ENCODE data around the gene ST3GAL6. TPM values are rescaled to one million over a fixed set of nuclear protein-coding genes. Genes with fewer than 3 reads are reported as not detected.

The ST3GAL6 gene
- total and polyA plus RNA-seq, 2 donors (not counting 1 experiment from before 2014, with no cell fraction given), result 0.58 TPM; not detected in 1

DNA sequence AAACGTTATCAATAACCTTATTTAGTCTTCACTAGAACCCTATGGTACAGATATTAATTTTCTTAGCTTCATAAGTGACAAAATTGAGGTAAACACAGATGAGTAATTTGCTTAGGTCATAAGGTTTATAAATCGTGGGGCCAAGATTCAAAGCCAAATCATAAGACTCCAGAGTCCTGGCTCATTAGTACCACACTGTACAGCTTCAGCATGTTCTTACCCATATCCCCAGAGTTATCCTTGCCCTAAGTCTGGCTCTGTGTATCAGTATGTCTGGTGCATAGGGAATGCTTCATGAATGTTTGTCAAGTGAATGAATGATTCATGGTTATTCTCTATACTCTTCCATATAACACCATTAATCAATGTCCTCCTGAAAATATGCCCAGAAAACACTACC is 45.6 kb upstream of the ST3GAL6 start:
- no peak overlapping the region for H3K27ac ChIP-seq (ENCODE audit: low read length in 2 of 2)
- H3K4me3 Mint-ChIP-seq, result no peak overlapping the region
- CTCF ChIA-PET, result no interaction called here
- H3K27me3 ChIP-seq (replicated peaks in 1 of 4; ENCODE audit: control extremely low read depth in 1 of 4, control insufficient read depth in 3 of 4, insufficient read depth in 4 of 4, low read length in 3 of 4), result no peaks in the 10 kb centered on the region
- no peak for TF ChIP-seq EZH2 (IDR thresholded peaks at IDR 0.05; ENCODE audit: borderline replicate concordance, insufficient read depth, low read depth, low read length, poor library complexity, severe bottlenecking)
- no peak for TF ChIP-seq CTCF (IDR thresholded peaks at IDR 0.05)
- no peaks in the 10 kb centered on the region for H3K9me3 Mint-ChIP-seq (ENCODE audit: insufficient read depth)
- no peak overlapping the region for H3K4me3 ChIP-seq (ENCODE audit: control extremely low read depth in 1 of 5, extremely low read depth in 1 of 5, insufficient read depth in 1 of 5, low read depth in 2 of 5, low read length in 4 of 5)
- H2AFZ ChIP-seq (ENCODE audit: insufficient read depth, low read depth, low read length, poor library complexity, severe bottlenecking), result no peak overlapping the region
- H3K4me1 ChIP-seq (ENCODE audit: control insufficient read depth in 2 of 2, insufficient read depth in 2 of 2, low read length in 2 of 2), result no peaks in the 10 kb centered on the region
- no peaks in the 10 kb centered on the region for H3K36me3 ChIP-seq (replicated peaks in 1 of 2; ENCODE audit: control extremely low read depth in 1 of 2, control insufficient read depth in 1 of 2, extremely low read depth in 1 of 2, insufficient read depth in 2 of 2, low read length in 1 of 2)
- intact Hi-C loops (cut with micrococcal nuclease), result no loop called here
- no peak overlapping the region for H3K27ac Mint-ChIP-seq
- no peak overlapping the region for H3K4me2 ChIP-seq (replicated peaks; ENCODE audit: low read depth, low read length, poor library complexity, severe bottlenecking)
- POLR2A ChIA-PET, result no interaction called here
- no peaks in the 10 kb centered on the region for H3K79me2 ChIP-seq (ENCODE audit: control insufficient read depth, insufficient read depth, low read length)
- H3K9me3 ChIP-seq (ENCODE audit: control extremely low read depth in 1 of 3, control insufficient read depth in 2 of 3, insufficient read depth in 1 of 3, low read length in 2 of 3), result no peaks in the 10 kb centered on the region
- H4K20me1 ChIP-seq (ENCODE audit: control insufficient read depth, insufficient read depth, low read length, poor library complexity, severe bottlenecking), result no peaks in the 10 kb centered on the region
- no CpG with 5 or more reads among the region's 2 CpGs for WGBS (ENCODE audit: insufficient coverage)
- DNase-seq, result no peak
- no peak overlapping the region for H3K9ac ChIP-seq (ENCODE audit: low read length)
- H3K4me1 Mint-ChIP-seq, result no peaks in the 10 kb centered on the region
- no peaks in the 10 kb centered on the region for H3K27me3 Mint-ChIP-seq
- ATAC-seq (ENCODE audit: low read depth), result no peak

GRCh38 chr3:98718730-98719129 is 44.4 kb upstream of the ST3GAL6 start:
- CTCF ChIA-PET, result no interaction called here
- Mint-ChIP-seq H3K9me3 (ENCODE audit: insufficient read depth) (no peaks in the 10 kb centered on the region), H3K27ac (no peak overlapping the region), H3K27me3 (no peaks in the 10 kb centered on the region), H3K4me3 (no peak overlapping the region), H3K4me1 (no peaks in the 10 kb centered on the region)
- H3K4me3 ChIP-seq (ENCODE audit: control extremely low read depth in 1 of 5, extremely low read depth in 1 of 5, insufficient read depth in 1 of 5, low read depth in 2 of 5, low read length in 4 of 5), result no peak overlapping the region
- POLR2A ChIA-PET, result no interaction called here
- H2AFZ ChIP-seq (ENCODE audit: insufficient read depth, low read depth, low read length, poor library complexity, severe bottlenecking), result no peak overlapping the region
- no peaks in the 10 kb centered on the region for H3K4me1 ChIP-seq (ENCODE audit: control insufficient read depth in 2 of 2, insufficient read depth in 2 of 2, low read length in 2 of 2)
- TF ChIP-seq CTCF (IDR thresholded peaks at IDR 0.05) (no peak), EZH2 (IDR thresholded peaks at IDR 0.05; ENCODE audit: borderline replicate concordance, insufficient read depth, low read depth, low read length, poor library complexity, severe bottlenecking) (no peak)
- no peak for ATAC-seq (ENCODE audit: low read depth)
- H3K9ac ChIP-seq (ENCODE audit: low read length), result no peak overlapping the region
- H3K27ac ChIP-seq (ENCODE audit: low read length in 2 of 2), result no peak overlapping the region
- DNase-seq, result no peak
- H4K20me1 ChIP-seq (ENCODE audit: control insufficient read depth, insufficient read depth, low read length, poor library complexity, severe bottlenecking), result no peaks in the 10 kb centered on the region
- no peaks in the 10 kb centered on the region for H3K9me3 ChIP-seq (ENCODE audit: control extremely low read depth in 1 of 3, control insufficient read depth in 2 of 3, insufficient read depth in 1 of 3, low read length in 2 of 3)
- no peaks in the 10 kb centered on the region for H3K36me3 ChIP-seq (replicated peaks in 1 of 2; ENCODE audit: control extremely low read depth in 1 of 2, control insufficient read depth in 1 of 2, extremely low read depth in 1 of 2, insufficient read depth in 2 of 2, low read length in 1 of 2)
- intact Hi-C loops (cut with micrococcal nuclease), result no loop called here
- no peak overlapping the region for H3K4me2 ChIP-seq (replicated peaks; ENCODE audit: low read depth, low read length, poor library complexity, severe bottlenecking)
- no peaks in the 10 kb centered on the region for H3K79me2 ChIP-seq (ENCODE audit: control insufficient read depth, insufficient read depth, low read length)
- 83% methylated on average over 1 of the region's 1 CpG for WGBS (ENCODE audit: insufficient coverage)
- no peaks in the 10 kb centered on the region for H3K27me3 ChIP-seq (replicated peaks in 1 of 4; ENCODE audit: control extremely low read depth in 1 of 4, control insufficient read depth in 3 of 4, insufficient read depth in 4 of 4, low read length in 3 of 4)
